Endometrial microvascular endothelial cells (primary cell): ENCODE results near the gene ADAD1. TPM values are rescaled to one million over a fixed set of nuclear protein-coding genes. Genes with fewer than 3 reads are reported as not detected.
"Not testable (repeated sequence)": the region's sequence is repeated elsewhere in the genome, so short reads cannot be mapped to it uniquely, and the experiment has no call there.

Source experiments
- in situ Hi-C: cut with HindIII; loops from 2 replicates; pipeline ENCODE4 v1.10.0; 2017; ENCODE audit warnings: low sequenced_read_pairs, low pct_unique_long_range_greater_than_20kb; ENCODE audit errors: inconsistent ontology term
- total RNA-seq: library from RNA; depleted of rRNA; stranded (reverse); fragments of >200 nt; gene quantifications from one replicate; pipeline ENCODE4 v1.2.3, GENCODE V29; 2015; ENCODE audit errors: inconsistent ontology term

Gene ADAD1
- not detected for total RNA-seq

DNA sequence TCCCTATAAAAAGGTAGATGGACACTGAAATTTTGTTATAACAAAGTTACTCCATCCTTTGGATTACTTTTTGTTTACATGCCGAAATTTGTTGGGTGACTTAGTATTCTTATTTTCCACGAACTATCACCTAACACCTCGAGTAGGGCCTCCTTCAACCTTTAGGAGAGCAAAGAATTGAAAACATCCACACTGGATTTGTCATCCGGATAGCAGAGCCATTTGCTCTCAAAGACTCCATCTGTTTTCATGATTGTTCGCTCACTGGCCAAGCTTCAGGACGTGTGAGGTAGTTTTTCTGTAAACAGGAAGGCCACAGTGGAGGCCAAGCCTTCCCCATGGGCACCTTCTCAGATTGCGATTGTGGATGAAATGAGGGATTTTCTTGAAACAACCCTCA is at the start of gene ADAD1:
ADAD1 (plus strand) TSS at position 301 of the 400 bp plus-strand sequence. CDS start 1,059 bp downstream, outside the sequence.
- in situ Hi-C loops, result no loop called here

DNA sequence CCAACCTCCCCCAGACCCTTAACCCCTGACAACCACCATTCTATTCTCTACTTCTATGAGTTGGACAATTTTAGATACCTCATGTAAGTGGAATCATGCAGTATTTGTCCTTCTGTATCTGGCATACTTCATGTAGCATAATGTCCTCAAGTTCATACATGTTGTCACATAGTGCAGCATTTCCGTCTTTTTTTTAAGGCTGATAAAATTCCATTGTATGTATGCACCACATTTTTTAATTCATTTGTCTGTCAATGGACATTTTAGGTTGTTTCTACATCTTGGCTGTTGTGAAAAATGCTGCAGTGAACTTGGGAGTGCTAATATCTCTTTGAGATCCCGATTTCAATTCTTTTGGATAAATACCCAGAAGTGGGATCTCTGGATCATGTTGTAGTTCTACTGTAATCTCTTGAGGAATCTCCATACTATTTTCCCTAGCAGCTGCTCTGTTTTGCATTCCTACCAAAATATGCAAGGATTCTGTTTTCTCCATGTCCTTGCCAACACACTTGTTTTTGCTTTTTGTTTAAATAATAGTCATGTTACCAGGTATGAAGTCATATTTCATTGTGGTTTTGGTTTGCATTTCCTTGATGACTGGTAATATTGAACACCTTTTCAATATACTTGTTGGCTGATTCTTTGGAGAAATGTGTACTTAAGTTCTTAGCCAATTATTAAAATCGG is 48.8 kb upstream of the ADAD1 start:
- in situ Hi-C loops, result no loop called here

GRCh38 chr4:122331195-122331594 is 47.6 kb upstream of the ADAD1 start:
- in situ Hi-C loops, result no loop called here

GRCh38 chr4:122334828-122335227 is 44.0 kb upstream of the ADAD1 start:
- in situ Hi-C loops, result no loop called here

- in situ Hi-C loops, result no loop called here
Observed at GRCh38 chr4:122341886-122342285, 36.9 kb upstream of the ADAD1 start.

- in situ Hi-C loops, result no loop called here
Observed at GRCh38 chr4:122346036-122346435, 32.8 kb upstream of the ADAD1 start.

DNA sequence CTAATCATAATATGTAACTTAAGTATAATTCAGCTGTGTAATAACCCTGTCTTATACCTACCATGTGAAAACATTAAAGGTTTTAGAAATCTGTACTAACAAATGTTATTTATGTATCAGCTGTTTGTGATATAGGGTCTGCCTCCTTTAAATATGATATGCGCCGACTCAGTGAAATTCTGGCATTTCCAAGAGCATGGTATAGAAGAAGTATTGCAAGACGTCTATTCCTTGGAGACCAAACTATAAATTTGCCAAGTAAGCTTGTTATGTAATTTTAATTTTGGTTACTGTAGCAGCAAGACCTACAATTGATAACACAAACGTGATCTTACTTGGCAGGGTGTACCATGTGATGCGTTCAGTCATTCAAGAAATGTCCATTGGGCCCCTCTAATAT is 32.3 kb upstream of the ADAD1 start:
- in situ Hi-C loops, result no loop called here

DNA sequence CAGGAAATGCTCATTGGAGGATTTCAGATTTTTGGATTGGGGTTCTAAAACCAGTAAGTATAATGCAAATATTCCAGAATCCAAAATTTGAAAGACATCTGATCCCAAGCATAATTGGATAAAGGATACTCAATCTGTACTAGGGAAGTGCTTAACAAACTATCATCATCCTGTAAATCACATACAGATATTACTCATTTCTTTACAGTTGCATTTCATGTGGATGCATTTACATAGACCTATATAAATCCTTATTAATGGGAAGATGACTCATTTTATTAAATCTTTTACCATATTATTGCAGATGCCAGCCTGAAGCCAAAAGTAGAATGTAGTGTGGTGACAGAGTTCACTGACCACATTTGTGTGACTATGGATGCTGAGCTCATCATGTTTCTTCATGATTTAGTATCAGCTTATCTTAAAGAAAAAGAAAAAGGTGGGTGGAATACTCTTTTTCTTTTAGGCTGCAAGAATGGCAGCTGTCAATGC is 22.4 kb upstream of the ADAD1 start:
- in situ Hi-C loops, result no loop called here

GRCh38 chr4:122360754-122361153 is 18.1 kb upstream of the ADAD1 start:
- in situ Hi-C loops, result no loop called here

DNA sequence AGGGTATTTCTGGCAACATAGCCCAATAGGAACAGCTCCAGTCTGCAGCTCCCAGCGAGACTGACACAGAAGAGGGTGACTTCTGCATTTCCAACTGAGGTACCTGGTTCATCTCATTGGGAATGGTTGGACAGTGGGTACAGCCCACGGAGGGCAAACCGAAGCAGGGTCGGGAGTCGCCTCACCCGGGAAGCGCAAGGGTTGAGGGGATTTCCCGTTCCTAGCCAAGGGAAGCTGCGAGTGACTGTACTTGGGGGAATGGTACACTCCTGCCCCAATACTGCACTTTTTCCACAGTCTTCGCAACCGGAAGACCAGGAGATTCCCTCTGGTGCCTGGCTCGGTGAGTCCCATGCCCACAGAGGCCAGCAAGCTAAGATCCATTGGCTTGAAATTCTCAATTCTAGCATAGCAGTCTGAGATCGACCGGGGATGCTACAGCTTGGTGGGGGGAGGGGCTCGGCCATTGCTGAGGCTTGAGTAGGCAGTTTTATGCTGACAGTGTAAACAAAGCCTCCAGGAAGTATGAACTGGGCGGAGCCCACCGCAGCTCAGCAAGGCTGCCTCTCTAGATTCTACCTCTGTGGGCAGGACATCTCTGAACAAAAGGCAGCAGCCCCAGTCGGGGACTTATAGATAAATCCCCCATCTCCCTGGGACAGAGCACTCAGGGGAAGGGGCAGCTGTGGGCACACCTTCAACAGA is 14.0 kb upstream of the ADAD1 start:
- in situ Hi-C loops, result no loop called here

DNA sequence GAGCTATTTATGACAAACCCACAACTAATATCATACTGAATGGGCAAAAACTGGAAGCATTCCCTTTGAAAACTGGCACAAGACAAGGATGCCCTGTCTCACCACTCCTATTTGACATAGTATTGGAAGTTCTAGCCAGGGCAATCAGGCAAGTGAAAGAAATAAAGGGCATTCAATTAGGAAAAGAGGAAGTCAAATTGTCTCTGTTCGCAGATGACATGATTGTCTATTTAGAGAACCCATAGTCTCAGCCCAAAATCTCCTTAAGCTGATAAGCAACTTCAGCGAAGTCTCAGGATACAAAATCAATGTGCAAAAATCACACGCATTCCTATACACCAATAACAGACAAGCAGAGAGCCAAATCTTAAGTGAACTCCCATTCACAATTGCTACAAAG is 10.0 kb upstream of the ADAD1 start:
- in situ Hi-C loops, result not testable (repeated sequence)

DNA sequence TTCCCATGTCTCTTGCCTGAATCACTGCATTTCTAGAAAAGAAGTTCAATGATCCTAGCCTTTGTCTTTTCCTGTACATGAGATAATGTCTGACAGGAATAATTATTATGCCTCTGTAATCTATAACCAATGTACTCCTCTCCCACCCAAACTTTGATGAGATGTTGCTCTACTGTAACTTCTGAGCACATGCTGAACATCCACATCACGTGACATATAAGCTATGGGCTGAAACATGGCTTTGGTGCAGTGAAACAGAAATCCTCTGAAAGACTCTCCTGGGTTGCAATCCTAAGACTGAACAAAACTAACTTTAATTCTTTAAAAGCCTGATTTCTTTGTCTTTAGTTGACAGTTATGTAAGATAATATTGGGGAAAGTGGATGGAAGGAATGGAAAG is 1.5 kb upstream of the ADAD1 start:
- in situ Hi-C loops, result no loop called here

DNA sequence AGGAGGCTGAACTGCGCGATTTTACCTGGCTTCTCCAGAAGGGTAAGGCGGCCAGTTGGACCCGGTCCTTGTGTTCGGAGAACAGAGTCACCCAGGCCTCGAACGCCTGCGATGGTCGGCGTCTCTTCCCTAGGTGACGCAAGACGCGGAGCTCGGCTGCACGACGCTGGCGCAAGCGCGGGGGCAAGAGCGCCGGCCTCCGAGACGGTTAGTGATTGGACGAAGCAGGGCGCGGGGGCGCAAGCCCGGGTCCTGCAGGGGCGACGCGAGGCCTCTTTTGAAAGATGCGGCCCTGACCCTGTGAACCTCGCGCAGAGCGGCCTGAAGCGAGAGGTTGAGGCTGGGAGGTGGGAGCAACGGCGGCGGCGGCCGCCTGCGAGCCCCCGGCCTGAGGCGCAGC is 428 bp downstream of the ADAD1 start:
- in situ Hi-C loops, result no loop called here

- in situ Hi-C loops, result no loop called here
Observed at GRCh38 chr4:122383341-122383740, 4.5 kb downstream of the ADAD1 start.

DNA sequence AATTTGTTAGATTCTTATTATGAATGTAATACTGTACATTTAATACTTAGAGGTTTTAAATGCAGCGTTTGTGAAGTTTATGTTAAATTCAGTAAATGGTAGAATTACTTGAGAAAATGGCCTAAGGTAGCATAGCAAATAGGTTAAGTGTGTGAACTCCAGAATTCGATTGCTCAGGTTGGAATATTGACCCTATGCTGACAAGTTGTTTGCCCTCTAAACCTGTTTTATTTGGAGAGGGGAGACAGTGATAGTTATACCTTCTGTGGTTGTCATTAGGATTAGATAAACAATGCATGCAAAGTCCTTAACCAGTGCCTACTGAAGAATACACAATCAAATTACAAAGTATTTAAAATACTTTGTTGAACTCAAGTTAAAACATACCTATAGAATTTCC is 5.4 kb downstream of the ADAD1 start:
- in situ Hi-C loops, result no loop called here

DNA sequence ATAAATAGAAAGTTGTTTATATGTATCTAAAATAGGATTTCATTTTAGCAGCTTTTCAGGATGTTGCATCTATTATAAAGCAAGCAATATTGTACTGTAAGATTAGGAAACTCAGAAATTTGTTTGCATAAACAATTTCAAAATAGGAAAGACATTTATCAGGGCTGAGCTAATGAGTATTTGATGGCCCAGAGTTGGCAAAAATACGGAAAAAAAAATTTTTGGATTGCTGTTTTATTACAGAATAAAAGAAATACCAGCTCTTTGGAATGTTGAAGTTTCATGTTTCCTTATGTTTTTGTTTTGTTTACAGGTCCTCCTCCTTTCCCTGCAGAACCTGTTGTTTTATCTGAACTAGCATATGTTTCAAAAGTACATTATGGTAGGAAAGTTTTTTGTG is 14.5 kb downstream of the ADAD1 start:
- in situ Hi-C loops, result no loop called here

GRCh38 chr4:122403861-122404260 is 25.1 kb downstream of the ADAD1 start:
- in situ Hi-C loops, result no loop called here

GRCh38 chr4:122412547-122412946 is 33.7 kb downstream of the ADAD1 start:
- in situ Hi-C loops, result no loop called here

DNA sequence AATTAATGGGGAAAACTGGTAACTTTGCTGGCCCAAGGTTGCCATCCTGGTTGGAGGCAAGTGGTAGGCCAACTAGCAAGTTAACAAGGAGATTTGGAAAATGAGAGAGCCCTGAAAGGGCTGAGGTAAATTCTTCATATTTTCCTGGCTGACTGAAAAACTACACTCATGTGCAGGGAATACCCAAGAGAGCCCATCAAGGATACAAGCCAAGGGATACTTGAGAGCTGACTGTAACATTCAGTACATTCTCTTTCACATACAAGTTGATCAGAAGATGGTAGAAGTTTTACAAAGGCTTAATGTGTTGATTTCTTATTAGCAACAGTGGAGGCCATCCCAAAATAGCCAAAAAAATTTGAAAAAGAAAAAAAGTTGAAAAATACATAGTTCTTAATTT is 44.4 kb downstream of the ADAD1 start:
- in situ Hi-C loops, result no loop called here

- in situ Hi-C loops, result no loop called here
Observed at GRCh38 chr4:122431351-122431750, 52.5 kb downstream of the ADAD1 start.
